Coronary artery (tissue), 2 donors: ENCODE data around the gene TMEM176A.

Experiments used
- DNase-seq: peaks from one replicate; pipeline ENCODE4 v3.0.0-alpha.2; 2017; ENCODE audit warnings: low spot score
- H3K27ac ChIP-seq, 2 donors: fragments of 200-600 bp; sonication (generic); one replicate each; pipeline ENCODE4 v1.5.1; 2016 to 2019
- H3K4me3 ChIP-seq: fragments of 200-600 bp; sonication (generic); 2 replicates; pipeline ENCODE4 v1.5.1; 2016; ENCODE audit warnings: mild to moderate bottlenecking, moderate library complexity
- CTCF ChIP-seq: fragments of 200-600 bp; sonication (generic); IDR thresholded peaks from one replicate; pipeline ENCODE4 v1.5.1; 2019; ENCODE audit warnings: antibody characterized with exemption

TMEM176A gene

GRCh38 chr7:150828384-150828783 lies 27.8 kb downstream of the TMEM176A start:
- no peak overlapping the region for H3K4me3 ChIP-seq
- H3K27ac ChIP-seq, result no peak overlapping the region
- TF ChIP-seq CTCF, result no peak
- no peak for DNase-seq

- no peak overlapping the region for H3K4me3 ChIP-seq
- TF ChIP-seq CTCF, result no peak
- DNase-seq, result no peak
- H3K27ac ChIP-seq, result no peak overlapping the region
Observed at GRCh38 chr7:150829426-150829825, 28.9 kb downstream of the TMEM176A start.

GRCh38 chr7:150830937-150831336 lies 30.4 kb downstream of the TMEM176A start:
- Histone ChIP-seq H3K4me3 (no peak overlapping the region), H3K27ac (no peak overlapping the region)
- DNase-seq, result peak; percentile 29
- TF ChIP-seq CTCF, result no peak

- no peak for TF ChIP-seq CTCF
- no peak for DNase-seq
- no peak overlapping the region for H3K27ac ChIP-seq
- H3K4me3 ChIP-seq, result no peak overlapping the region
Observed at GRCh38 chr7:150831851-150832250, 31.3 kb downstream of the TMEM176A start.

GRCh38 chr7:150835019-150835418 lies 34.5 kb downstream of the TMEM176A start:
- no peak overlapping the region for H3K4me3 ChIP-seq
- no peak for TF ChIP-seq CTCF
- H3K27ac ChIP-seq, result no peak overlapping the region
- DNase-seq, result no peak

GRCh38 chr7:150835702-150836280 lies 35.2 kb downstream of the TMEM176A start:
- DNase-seq, result peak; percentile 59
- no peak overlapping the region for H3K27ac ChIP-seq
- TF ChIP-seq CTCF, result no peak
- H3K4me3 ChIP-seq, result no peak overlapping the region

- Histone ChIP-seq H3K4me3 (no peak overlapping the region), H3K27ac (no peak overlapping the region)
- DNase-seq, result peak; percentile 31
Observed at GRCh38 chr7:150838965-150839650, 38.5 kb downstream of the TMEM176A start.

More at GRCh38 chr7:150838965-150839650, 38.5 kb downstream of the TMEM176A start:
- TF ChIP-seq CTCF, result no peak
